Measurements from ENCODE around the gene ECI2. TPM values are rescaled to one million over a fixed set of nuclear protein-coding genes. Genes with fewer than 3 reads are reported as not detected.

The ECI2 gene
- total RNA-seq, 4 donors from 2014 or later = 11.7 to 38.0 (median 19.1) TPM

DNA sequence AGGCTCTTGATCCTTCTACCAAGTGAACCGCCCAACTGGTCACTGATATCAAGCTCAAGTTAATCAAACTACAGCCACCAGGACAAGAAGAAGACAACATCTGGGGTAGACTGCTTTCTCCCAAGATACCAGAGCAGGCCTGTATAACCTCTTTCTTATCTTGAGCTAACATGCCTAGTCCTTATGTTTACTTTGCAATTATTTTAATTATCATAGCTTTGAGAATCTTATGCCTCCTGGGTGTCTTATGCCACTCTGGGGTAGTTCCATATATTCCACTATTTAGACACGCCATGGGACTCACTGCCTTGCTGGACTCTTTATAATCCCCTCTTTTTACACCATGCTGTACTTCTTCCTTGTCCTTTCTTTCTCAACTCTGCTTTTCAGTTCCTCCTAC, 41.5 kb upstream of the ECI2 start:
- no peak overlapping the region for H3K4me3 ChIP-seq
- no peaks in the 10 kb centered on the region for H3K4me1 ChIP-seq
- TF ChIP-seq, protein P1, sequence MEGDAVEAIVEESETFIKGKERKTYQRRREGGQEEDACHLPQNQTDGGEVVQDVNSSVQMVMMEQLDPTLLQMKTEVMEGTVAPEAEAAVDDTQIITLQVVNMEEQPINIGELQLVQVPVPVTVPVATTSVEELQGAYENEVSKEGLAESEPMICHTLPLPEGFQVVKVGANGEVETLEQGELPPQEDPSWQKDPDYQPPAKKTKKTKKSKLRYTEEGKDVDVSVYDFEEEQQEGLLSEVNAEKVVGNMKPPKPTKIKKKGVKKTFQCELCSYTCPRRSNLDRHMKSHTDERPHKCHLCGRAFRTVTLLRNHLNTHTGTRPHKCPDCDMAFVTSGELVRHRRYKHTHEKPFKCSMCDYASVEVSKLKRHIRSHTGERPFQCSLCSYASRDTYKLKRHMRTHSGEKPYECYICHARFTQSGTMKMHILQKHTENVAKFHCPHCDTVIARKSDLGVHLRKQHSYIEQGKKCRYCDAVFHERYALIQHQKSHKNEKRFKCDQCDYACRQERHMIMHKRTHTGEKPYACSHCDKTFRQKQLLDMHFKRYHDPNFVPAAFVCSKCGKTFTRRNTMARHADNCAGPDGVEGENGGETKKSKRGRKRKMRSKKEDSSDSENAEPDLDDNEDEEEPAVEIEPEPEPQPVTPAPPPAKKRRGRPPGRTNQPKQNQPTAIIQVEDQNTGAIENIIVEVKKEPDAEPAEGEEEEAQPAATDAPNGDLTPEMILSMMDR (IDR thresholded peaks at IDR 0.05) = no peak
- TF ChIP-seq POLR2A (IDR thresholded peaks at IDR 0.05) = no peak
- WGBS, 2 donors = 77 to 88% methylated on average over 2 of the region's 2 CpGs
- DNase-seq = no peak
- no peaks in the 10 kb centered on the region for H3K36me3 ChIP-seq
- peaks cover 0 to 5% (median 0%) of the 10 kb centered on the region in 4 donors for H3K27me3 ChIP-seq
- H3K9me3 ChIP-seq = no peaks in the 10 kb centered on the region
- intact Hi-C loops (cut with DNase I) = no loop called here
- H3K27ac ChIP-seq = no peak overlapping the region

DNA sequence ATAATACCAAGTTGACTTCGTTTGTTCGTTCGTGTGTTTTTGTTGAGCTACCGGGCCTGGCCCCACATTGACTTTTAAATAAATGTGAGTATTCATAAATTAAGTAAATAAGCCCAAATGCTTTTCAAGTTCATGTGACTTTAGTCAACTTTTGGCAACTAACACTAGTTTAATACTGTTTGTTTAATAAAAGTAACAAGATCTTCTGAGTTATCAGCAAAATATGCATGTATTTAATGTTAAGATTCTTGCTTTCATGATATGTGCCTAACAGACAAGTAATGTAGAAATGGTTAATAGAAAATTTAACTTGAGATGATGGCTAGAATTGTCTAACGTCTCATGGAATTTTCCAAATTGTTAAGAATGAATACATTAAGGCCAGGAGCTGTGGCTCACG, 38.7 kb upstream of the ECI2 start:
- Histone ChIP-seq H3K4me1 (no peaks in the 10 kb centered on the region), H3K27ac (no peak overlapping the region), H3K36me3 (no peaks in the 10 kb centered on the region), H3K27me3 (peaks cover 0 to 5% (median 0%) of the 10 kb centered on the region in 4 donors), H3K4me3 (no peak overlapping the region), H3K9me3 (no peaks in the 10 kb centered on the region)
- TF ChIP-seq, protein P1 (IDR thresholded peaks at IDR 0.05) = no peak
- TF ChIP-seq POLR2A (IDR thresholded peaks at IDR 0.05) = no peak
- 82 to 89% methylated on average over 6 of the region's 6 CpGs for WGBS, 2 donors
- intact Hi-C loops (cut with DNase I) = no loop called here
- DNase-seq = no peak

DNA sequence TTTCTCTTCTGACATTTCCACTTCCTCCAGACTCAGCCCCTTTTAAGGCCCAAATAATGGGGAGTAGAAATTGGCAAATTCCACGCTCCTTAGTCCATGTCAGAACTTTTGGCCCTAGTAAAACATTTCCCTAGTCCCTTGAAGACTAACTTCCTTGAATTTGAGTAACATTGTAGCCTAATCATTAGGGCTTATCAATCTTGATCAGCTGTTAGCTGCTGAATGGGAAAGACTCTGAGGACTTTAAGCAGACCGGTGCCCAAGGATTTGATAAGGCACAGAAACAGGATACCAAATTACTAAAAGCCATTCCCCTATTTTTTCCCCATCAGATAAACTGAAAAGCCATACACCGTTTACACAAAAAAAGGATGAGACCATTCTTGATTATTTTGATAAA, 37.0 kb upstream of the ECI2 start:
- peaks cover 0 to 3% (median 0%) of the 10 kb centered on the region in 3 donors for H3K9me3 ChIP-seq
- H3K27me3 ChIP-seq = no peaks in the 10 kb centered on the region
- no peak for DNase-seq
- H3K4me3 ChIP-seq = no peak overlapping the region
- WGBS, 2 donors = 79 to 80% methylated on average over 3 of the region's 3 CpGs
- H3K4me1 ChIP-seq = no peaks in the 10 kb centered on the region
- TF ChIP-seq POLR2A (IDR thresholded peaks at IDR 0.05) = no peak
- TF ChIP-seq, protein P1 (IDR thresholded peaks at IDR 0.05) = no peak
- H3K27ac ChIP-seq = no peak overlapping the region
- intact Hi-C loops (cut with DNase I) = no loop called here
- H3K36me3 ChIP-seq = no peaks in the 10 kb centered on the region

DNA sequence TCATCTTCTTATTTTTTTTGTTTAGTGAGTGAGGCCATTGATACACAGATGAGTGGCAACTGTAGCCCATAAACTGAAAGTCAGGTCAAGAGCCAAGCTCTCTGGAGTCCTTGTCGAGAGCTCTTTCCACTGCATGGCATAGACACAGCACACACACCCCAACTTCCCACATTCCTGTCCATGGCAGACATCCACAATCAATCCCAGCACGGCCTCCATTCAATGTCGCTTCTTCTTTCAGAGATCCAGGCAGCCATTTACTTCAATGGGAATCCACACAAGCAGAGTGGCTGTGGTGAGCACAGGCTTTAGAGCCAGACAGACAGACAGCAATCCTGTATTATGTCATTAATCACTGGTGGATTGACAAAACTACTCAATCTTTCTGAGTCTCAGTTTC, 34.9 kb upstream of the ECI2 start:
- intact Hi-C loops (cut with DNase I) = no loop called here
- DNase-seq = no peak
- TF ChIP-seq, protein P1 (IDR thresholded peaks at IDR 0.05) = no peak
- TF ChIP-seq POLR2A (IDR thresholded peaks at IDR 0.05) = no peak
- Histone ChIP-seq H3K4me3 (no peak overlapping the region), H3K9me3 (peaks cover 0 to 3% (median 0%) of the 10 kb centered on the region in 3 donors), H3K4me1 (no peaks in the 10 kb centered on the region), H3K36me3 (no peaks in the 10 kb centered on the region), H3K27me3 (no peaks in the 10 kb centered on the region), H3K27ac (no peak overlapping the region)
- WGBS, 2 donors = 89 to 91% methylated on average over 3 of the region's 3 CpGs

DNA sequence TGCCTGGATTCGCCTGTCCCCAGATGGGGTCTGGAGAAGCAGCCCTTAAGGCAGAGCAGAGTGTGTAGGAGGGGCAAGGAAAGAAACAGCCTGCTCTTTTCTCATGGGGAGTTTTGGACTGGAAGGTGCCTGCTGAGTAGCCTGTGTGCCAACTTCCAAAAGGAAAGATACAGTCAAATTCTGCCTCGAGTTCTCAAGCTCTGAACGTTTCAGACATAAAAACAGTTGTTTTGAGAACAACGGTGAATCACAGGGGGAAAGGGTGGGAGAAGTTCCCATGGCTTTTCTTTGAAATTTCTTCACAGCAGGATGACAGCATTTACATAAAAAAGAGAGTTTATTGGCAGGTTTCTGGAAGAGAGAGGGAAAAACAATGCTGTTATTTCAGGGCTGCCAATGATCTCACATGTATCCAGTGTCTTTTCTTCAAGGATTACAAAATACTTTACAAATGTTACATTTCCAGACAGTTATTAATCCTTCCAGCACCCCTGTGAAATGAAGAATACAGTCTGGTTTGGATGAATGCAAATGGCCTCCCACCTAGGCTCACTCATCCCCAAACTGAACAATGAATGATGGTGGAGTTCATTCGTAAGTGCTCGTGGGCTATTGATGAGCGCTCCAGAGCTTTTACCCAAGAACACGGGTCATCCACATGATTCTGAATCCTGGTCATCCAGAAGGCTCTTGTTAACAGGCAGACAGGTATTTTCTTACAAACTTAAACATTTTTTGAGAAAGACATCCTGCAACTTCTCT, 33.8 kb upstream of the ECI2 start:
- Histone ChIP-seq H3K27me3 (no peaks in the 10 kb centered on the region), H3K4me1 (no peaks in the 10 kb centered on the region), H3K4me3 (no peak overlapping the region), H3K27ac (no peak overlapping the region), H3K36me3 (no peaks in the 10 kb centered on the region), H3K9me3 (peaks cover 0 to 3% (median 0%) of the 10 kb centered on the region in 3 donors)
- intact Hi-C loops (cut with DNase I) = no loop called here
- DNase-seq = no peak
- TF ChIP-seq POLR2A (IDR thresholded peaks at IDR 0.05) = no peak
- TF ChIP-seq, protein P1 (IDR thresholded peaks at IDR 0.05) = no peak
- WGBS, 2 donors = 60 to 83% methylated on average over 5 to 8 of the region's 8 CpGs

All from esophagus squamous epithelium (tissue), 5 donors.